H4 (cell line): ENCODE data around the gene SPECC1. TPM values are rescaled to one million over a fixed set of nuclear protein-coding genes. Genes with fewer than 3 reads are reported as not detected.

Experiments
- DNase-seq: peaks from one replicate; pipeline ENCODE4 v3.0.0-alpha.2; 2015; ENCODE audit warnings: low spot score
- total RNA-seq: library from RNA; depleted of rRNA; stranded (reverse); fragments of >200 nt; shearing (Covaris generic); gene quantifications from 2 replicates; pipeline ENCODE4 v1.2.3, GENCODE V29; 2014

SPECC1 gene
- total RNA-seq, 1 experiment from 2014 or later: 38.5 TPM

DNA sequence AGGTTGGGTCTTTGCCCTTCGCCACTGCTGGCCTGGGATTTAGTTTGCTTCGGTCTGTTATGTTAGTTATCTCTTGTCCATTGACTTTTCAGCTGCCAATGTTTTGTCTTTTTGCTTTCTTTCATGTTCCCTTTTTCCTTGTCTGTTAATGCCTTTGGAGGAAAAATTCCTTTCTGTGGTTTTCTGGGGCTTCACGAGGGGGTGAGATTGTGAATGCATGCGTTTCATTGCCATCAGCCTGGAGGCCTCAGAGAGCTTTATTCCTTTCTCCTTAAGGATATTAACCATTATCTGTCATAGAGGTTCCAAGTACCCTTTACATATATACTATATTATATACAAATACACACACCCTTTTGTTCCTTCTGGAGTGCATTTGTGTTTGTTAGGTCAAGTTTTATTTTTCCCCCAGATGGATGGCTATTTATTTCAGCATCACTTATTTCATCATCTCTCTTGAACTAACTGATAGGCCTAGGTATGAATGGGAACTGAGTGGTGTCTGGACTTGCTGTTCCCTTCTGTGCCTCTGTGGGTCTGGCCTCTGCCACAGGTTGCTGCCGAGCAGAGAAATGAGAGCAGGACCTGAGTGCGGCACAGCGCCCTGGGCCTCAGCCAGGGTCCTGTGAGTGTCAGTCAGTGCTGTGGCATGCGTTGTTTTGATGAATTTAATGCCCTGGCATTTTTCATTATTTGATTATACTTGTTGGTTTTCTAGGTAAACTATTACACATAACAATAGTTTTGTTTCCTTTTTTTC, 264.8 kb downstream of the SPECC1 start:
- DNase-seq: no peak

- DNase-seq: no peak
Observed at GRCh38 chr17:20275653-20276052, 266.5 kb downstream of the SPECC1 start.

GRCh38 chr17:20276421-20276820, 267.3 kb downstream of the SPECC1 start:
- no peak for DNase-seq

DNA sequence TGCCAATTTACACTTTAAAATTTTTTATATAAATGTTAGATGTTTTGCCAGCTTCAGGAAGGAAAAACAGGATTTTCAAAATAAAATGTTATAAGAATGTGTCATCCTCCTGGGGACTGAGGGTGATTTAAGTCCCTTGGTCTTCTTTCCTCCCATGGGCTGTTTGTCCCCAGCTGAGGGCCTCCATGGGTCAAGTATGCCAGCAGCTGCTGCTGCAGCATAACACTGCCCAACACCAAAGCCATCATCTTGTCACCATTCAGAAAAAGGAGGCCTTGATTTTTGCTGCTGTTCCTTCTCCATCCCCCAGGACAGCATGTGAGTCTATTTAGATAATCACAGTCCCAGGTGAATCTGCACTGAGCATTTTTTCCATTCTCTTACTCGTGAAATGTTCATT, 269.6 kb downstream of the SPECC1 start:
- no peak for DNase-seq

DNA sequence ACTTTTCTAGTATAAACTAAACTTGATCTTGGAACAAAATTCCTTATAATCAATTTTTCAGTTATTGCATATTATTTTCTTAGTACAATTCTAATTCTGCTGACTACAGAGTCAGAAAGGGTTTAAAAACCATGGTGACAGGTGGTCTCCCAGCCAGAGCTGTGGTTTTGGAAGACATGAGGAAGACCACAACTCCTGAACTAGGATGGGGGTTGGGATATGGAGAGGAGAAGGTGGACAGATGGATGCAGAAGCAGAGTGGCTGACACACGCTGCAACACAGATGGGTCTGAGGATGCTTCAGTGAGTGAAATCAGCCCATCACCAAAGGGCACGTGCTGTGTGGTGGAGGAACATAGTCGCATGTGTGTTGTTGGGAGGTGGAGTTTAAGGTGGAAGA, 270.5 kb downstream of the SPECC1 start:
- DNase-seq: no peak

DNA sequence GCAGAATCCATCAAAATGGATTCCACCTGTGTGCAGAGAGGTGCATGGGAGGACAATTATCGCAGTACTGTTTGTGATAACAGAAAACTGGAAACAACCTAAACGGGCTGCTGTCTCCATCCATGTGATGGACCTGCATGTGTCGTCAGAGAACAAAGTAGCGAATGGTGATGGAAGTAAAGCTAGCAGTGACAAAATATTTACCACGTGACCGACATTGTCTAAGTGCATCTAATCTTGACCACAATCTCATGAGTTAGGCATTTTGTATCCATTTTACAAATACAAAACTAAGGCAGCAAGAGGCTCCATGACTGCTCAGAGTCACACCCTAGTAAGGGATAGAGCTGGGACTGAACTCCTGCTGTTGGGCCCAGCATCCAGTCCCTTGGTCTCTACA, 270.9 kb downstream of the SPECC1 start:
- DNase-seq: no peak

DNA sequence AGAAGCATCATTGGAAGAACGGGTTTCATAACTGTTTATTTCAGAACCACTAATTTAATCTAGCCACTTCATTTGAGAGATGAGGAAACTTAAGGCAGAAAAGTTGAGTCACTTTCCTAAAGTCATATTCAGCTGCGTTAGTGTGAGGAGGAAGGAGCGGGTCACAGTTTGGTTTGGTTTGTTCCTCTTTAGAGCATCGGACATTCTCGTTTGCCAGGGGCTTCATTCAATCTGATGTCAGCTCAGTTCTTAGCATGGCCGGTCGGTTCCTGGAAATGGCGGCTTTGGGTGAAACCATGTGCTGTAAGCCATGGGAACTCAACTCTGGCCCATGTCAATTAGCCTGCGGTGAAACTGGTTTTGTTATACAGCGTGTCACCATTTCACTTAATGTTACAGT, 271.7 kb downstream of the SPECC1 start:
- DNase-seq: no peak

DNA sequence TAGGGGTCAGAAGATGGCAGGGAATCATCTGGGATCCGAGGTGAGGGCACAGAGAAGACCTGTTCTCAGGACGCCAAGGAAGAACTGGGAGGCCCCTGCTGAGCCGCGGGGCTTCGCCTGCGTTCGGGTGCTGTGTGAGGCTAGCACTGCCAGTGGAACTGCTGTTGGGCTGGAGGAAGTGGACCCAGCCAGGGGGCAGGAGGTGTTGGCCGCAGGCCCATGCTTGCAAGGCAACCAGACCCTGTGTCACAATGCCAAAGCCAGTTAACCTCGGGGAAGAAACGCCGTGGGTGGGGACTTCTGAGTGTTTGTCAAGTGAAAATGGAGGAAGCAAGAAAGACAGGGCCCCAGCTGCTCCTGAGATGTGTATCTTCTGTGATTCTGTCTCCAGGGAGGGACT, 272.7 kb downstream of the SPECC1 start:
- no peak for DNase-seq

DNA sequence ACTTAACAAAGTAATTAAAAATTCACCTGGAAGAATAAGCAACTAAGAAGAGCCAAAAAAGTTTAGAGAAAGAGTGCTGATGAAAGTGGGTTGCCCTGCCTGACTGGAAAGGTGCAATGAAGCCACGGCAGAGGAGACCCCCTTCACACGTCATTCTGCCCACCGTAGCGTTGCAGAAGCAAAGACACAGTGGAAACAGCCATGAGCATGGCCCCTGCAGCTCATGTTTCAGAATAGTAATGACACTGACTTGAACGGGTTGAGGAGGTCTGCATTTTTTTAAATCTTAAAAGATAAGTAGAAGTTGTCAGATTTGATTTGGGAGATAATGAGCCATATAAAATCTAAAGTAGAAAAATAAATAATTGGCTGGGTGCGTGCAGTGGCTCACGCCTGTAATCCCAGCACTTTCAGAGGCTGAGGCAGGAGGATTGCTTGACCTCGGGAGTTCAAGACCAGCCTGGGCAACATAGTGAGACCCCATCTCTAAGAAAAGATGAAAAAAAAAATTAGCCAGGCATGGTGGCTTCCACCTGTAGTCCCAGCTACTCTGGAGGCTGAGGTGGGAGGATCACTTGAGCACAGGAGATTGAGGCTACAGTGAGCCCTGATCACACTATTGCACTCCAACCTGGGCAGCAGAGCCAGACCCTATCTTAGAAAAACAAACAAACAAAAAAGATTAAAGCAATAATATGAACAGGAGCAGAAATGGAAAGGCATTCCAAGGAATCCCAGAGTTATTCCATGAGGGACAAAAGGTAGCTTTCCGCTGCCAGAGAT, 273.6 kb downstream of the SPECC1 start:
- DNase-seq: no peak

DNA sequence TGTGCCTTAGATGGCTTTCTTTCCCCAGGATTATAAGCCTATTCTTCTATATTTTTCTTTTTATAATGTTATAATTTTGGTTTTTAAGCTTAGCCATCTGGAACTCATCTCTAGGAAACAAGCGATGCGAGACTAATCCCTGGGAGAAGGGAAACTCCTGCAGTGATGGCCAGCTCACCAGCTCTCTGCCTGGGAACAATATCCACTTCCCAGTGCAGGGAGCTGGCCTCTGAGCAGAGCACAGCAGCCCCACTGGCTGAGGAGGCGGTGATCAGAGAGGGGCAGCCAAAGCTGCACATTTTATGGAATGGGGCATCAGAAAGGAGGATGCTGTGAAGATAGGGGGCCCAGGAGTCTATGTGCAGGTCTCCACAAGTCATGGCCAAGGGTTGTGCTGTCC, 274.9 kb downstream of the SPECC1 start:
- no peak for DNase-seq

DNA sequence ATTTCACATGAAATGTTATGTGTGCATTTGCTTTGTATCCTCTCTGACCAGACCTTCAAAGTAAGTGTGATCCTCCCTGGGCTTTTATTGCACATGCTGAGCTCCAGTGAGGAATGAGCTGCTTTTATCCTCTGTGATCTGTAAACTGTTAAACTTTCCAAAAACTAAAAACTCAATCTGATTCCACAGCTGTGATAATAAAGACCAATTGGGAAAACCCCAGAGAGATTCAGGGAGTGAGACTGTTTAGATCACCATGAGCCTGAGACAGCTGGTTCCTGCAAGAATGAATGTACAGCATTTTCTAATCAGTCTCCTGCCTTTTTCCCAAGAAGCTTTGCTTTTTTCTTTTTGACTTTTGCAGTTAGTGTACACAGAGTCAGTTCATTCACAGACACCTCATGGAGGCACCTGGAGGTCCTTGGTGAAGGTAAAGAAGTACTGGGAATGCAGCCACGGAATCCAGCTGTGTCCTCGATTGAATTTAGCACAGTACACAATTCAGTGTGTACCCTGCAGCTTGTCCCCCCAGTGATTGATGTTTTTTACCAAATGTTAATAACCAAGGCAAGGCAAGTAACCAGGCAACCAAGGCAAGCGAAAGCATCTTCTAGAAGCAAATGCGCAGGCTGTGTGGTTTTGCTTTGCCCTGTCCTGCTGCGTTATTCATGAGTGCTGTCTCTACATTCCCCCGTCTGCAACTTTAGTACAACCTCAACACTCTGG, 275.6 kb downstream of the SPECC1 start:
- DNase-seq: no peak

DNA sequence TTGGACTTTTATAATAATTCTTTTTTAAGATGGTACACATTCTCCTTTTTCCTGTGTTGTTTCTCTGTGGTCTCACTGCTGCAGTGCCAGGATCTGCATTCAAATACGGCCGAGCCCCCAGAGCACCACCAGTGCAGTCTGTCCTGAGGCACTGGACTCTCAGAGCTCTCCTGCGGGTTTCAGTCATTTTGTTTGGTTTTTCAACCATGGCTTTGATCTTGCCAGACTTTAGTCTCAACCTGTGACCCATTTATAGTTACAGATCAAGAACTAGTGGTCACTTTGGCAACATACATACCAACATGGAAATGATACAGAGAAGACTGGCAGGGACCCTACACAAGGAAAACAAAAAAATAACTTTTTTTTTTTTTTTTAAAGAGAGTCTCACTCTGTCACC, 280.8 kb downstream of the SPECC1 start:
- DNase-seq: no peak

GRCh38 chr17:20291853-20292252, 282.7 kb downstream of the SPECC1 start:
- DNase-seq: no peak

- DNase-seq: no peak
Observed at GRCh38 chr17:20293501-20293900, 284.3 kb downstream of the SPECC1 start.

DNA sequence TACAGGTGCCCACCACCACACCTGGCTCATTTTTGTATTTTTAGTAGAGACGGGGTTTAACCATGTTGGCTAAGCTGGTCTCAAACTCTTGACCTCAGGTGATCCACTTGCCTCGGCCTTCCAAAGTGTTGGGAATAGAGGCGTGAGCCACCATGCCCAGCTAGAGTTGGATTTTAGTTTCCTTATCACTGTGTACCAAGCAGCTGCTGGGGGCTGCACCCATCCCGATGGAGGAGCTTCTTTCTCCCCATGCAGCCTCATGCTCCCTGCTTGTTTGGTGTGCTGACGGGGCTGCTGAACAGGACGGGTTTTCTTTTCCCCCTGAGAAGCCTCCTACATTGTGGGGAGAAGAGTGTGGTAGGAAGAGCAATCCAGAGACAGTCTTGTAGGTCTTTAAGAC, 285.0 kb downstream of the SPECC1 start:
- DNase-seq: no peak

DNA sequence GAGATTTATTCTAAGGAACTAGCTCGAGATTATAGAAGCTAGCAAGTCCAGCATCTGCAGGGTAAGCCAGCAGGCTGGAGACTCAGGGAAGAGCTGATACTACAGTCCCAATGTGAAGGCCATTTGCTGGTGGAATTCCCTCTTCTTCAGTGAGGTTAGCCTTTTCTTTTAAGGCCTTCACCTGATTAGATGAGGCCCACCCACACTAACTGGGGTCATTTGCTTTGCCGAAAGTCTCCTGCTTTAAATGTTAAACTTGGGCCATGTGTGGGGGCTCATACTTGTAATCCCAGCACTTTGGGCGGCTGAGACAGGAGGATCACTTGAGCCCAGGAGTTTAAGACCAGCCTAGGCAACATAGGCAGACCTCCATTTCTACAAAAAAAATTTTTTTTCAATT, 289.9 kb downstream of the SPECC1 start:
- DNase-seq: no peak

- no peak for DNase-seq
Observed at GRCh38 chr17:20300436-20300934, 291.3 kb downstream of the SPECC1 start.

GRCh38 chr17:20302246-20302917, 293.2 kb downstream of the SPECC1 start:
- no peak for DNase-seq

- no peak for DNase-seq
Observed at GRCh38 chr17:20304961-20305360, 295.8 kb downstream of the SPECC1 start.

GRCh38 chr17:20306924-20307323, 297.8 kb downstream of the SPECC1 start:
- DNase-seq: no peak

DNA sequence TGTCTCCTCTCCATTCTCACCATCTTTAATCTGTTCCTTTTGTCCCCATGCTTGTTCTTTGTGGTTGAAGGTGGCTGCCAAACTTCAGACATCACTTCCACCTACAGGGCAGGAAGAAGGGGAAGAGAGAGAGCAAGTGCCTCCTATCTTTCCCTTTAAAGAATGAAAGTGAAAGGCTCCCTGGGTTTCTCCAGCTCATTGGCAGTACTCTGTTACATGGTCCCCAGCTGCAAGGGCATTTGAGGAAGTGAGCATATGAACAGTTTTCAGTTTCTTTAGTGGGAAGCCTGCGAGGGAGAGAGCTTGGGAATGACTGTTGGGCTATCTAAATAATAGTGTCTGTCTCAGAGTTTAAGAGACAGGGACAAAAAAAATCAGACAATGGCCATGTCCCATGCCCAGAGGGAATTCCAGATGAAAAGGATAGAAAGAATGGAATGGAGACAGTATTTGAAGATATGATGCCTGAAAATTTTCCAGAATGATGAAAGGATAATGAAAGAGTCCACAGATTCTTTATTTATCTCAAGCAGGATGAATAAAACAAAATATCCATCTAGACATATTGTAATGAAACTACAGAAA, 298.3 kb downstream of the SPECC1 start:
- no peak for DNase-seq

DNA sequence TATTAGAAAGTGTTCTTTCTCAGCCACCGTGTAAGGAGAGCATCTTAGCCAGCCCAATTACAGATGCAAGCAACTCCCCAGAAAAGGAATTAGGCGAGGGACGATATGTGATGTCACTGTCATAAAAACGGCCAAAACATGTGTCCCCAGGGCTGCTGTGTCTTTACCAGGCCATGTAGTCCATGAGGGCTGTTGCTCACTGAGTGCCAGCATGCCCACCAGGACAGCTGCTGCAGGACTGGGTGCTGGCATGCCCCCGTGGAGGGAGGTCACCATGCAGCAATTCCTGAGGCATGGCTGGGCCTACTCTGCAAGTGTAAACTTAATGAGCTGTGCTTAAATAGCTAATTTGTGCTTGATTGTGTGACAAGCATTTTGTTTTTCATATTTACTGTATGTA, 301.3 kb downstream of the SPECC1 start:
- DNase-seq: no peak
